Effector memory CD8-positive, alpha-beta T cell (primary cell): ENCODE data around the gene COL9A1.

Experiments
- ATAC-seq: fragments of 150-1000 bp; cut with Tn5 transposase; replicated peaks from 2 replicates; pipeline ENCODE4 v1.10.0; 2021; ENCODE audit warnings: mild to moderate bottlenecking, moderate library complexity
- DNase-seq, 3 experiments: peaks; one replicate each; pipeline ENCODE4 v3.0.0; 2021
- H3K27ac Mint-ChIP-seq, 2 donors: one replicate each; pipeline ENCODE4 v1.8.0; 2022; ENCODE audit warnings: mild to moderate bottlenecking in 2 of 2, mixed read lengths in 2 of 2, moderate library complexity in 2 of 2
- H3K27me3 Mint-ChIP-seq, 2 donors: one replicate each; pipeline ENCODE4 v1.8.0; 2022; ENCODE audit warnings: mixed read lengths in 2 of 2
- H3K36me3 Mint-ChIP-seq: one replicate; pipeline ENCODE4 v1.8.0; 2022; ENCODE audit warnings: mild to moderate bottlenecking, moderate library complexity, mixed read lengths; ENCODE audit not compliant: insufficient read depth
- H3K4me1 Mint-ChIP-seq, 2 donors: one replicate each; pipeline ENCODE4 v1.8.0; 2022; ENCODE audit warnings: low read depth in 2 of 2, mixed read lengths in 2 of 2
- H3K4me3 Mint-ChIP-seq, 2 donors: one replicate each; pipeline ENCODE4 v1.8.0; 2022; ENCODE audit warnings: mild to moderate bottlenecking in 2 of 2, mixed read lengths in 2 of 2, moderate library complexity in 2 of 2
- H3K9me3 Mint-ChIP-seq, 2 donors: one replicate each; pipeline ENCODE4 v1.8.0; 2022; ENCODE audit warnings: mixed read lengths in 2 of 2

Gene COL9A1

DNA sequence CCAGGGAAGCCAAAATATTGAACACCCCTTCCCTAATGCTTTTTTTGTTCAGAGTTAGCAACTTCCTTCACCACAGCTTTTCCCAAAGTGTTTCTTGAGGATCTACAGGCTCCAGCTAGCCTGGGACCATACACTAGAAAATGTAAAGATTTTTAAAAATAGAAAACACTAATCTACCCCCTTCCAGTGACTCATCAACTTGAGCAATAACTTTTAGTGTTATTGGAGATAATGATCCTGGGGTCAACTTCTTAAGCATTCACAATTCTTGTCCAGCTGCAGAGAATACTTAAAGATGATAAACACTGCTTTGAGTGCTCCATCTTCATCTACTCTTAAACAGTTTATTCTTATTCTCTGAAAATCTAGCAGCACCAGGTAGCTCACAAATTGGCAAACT is 131.6 kb downstream of the COL9A1 start:
- no peak overlapping the region for H3K4me3 Mint-ChIP-seq
- H3K9me3 Mint-ChIP-seq, result no peaks in the 10 kb centered on the region
- no peak overlapping the region for H3K27ac Mint-ChIP-seq

GRCh38 chr6:70168681-70169377 is 134.1 kb downstream of the COL9A1 start:
- Mint-ChIP-seq H3K9me3 (no peaks in the 10 kb centered on the region), H3K4me1 (peaks cover 4 to 5% of the 10 kb centered on the region in 2 donors), H3K27me3 (peaks cover 20% of the 10 kb centered on the region in 2 donors), H3K4me3 (no peak overlapping the region), H3K36me3 (no peaks in the 10 kb centered on the region), H3K27ac (no peak overlapping the region)
- no peak for DNase-seq
- no peak for ATAC-seq

More for the DNA sequence above, 131.6 kb downstream of the COL9A1 start:
- H3K4me1 Mint-ChIP-seq, result peaks cover 2 to 4% of the 10 kb centered on the region in 2 donors
- no peaks in the 10 kb centered on the region for H3K36me3 Mint-ChIP-seq
- ATAC-seq (no peak), DNase-seq (no peak)
- peaks cover 10 to 11% of the 10 kb centered on the region in 2 donors for H3K27me3 Mint-ChIP-seq
